Activated B cell treated with CpG ODN at 0.5 μM for 24 hours (primary cell): ENCODE measurements around the gene SLC25A4. TPM values are rescaled to one million over a fixed set of nuclear protein-coding genes. Genes with fewer than 3 reads are reported as not detected.

ENCODE experiments used
- ATAC-seq: fragments of 200-7000 bp; cut with Tn5 transposase; one replicate; pipeline ENCODE4 v1.10.0; 2021; ENCODE audit warnings: low read depth, mild to moderate bottlenecking, moderate library complexity
- CTCF ChIA-PET: fragments of 350-600 bp; sonication (Branson Sonifier 250); formaldehyde crosslinking; loops from one replicate; lab custom pipeline; 2021; ENCODE audit warnings: antibody characterized with exemption; lab: Charles Lee
- POLR2A ChIA-PET: fragments of 350-600 bp; sonication (Branson Sonifier 250); formaldehyde crosslinking; loops from one replicate; lab custom pipeline; 2021; ENCODE audit warnings: antibody characterized with exemption; lab: Charles Lee
- DNase-seq: peaks from one replicate; pipeline ENCODE4 v3.0.0; 2022
- H3K27ac Mint-ChIP-seq: one replicate; pipeline ENCODE4 v1.8.0; 2020; ENCODE audit warnings: mixed read lengths
- H3K27me3 Mint-ChIP-seq: one replicate; pipeline ENCODE4 v1.8.0; 2021; ENCODE audit warnings: mixed read lengths
- H3K36me3 Mint-ChIP-seq: one replicate; pipeline ENCODE4 v1.8.0; 2021; ENCODE audit warnings: low read depth, mixed read lengths
- H3K4me1 Mint-ChIP-seq: one replicate; pipeline ENCODE4 v1.8.0; 2021; ENCODE audit warnings: mixed read lengths
- H3K4me3 Mint-ChIP-seq: one replicate; pipeline ENCODE4 v1.8.0; 2020; ENCODE audit warnings: mild to moderate bottlenecking, mixed read lengths
- H3K9me3 Mint-ChIP-seq: one replicate; pipeline ENCODE4 v1.8.0; 2020; ENCODE audit warnings: mixed read lengths
- intact Hi-C: fragments of 100-400 bp; cut with micrococcal nuclease; formaldehyde crosslinking; loops from one replicate; pipeline ENCODE4 v1.15.1; 2024
- total RNA-seq: library from RNA; stranded (reverse); gene quantifications from 2 replicates; pipeline ENCODE4 v1.2.3, GENCODE V29; 2022
- TF ChIP-seq, protein P1 (sequence below): fragments of 200-600 bp; IDR thresholded peaks from one replicate; pipeline ENCODE4 v1.8.0; 2022; ENCODE audit warnings: antibody characterized with exemption, mild to moderate bottlenecking

Gene SLC25A4
- 8.9 and 9.4 TPM in 2 replicates for total RNA-seq

DNA sequence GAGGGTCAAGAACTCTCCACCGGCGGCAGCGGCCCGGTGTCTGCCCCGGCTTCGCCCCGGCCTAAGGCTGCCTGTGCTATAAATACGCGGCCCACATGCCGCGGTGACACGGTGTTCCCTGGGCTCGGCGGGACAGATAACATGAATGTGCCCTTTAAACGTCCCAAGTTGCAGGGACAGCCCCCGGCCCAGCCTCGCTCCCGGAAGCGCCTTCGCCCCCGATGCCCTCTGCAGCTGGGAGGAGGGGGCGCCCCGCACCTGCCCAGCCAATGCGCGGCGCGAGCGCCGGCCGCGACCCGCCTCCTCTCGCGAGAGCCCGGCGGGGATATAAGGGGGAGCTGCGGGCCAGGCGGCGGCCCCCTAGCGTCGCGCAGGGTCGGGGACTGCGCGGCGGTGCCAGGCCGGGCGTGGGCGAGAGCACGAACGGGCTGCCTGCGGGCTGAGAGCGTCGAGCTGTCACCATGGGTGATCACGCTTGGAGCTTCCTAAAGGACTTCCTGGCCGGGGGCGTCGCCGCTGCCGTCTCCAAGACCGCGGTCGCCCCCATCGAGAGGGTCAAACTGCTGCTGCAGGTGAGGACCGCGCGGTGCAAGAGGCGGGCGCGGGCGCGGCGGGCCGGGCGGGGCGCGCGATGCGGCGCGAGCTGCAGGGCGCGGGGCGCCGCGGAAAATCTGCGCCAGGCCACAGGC is at the start of gene SLC25A4:
TSS of gene SLC25A4 (plus strand) at position 355 of the 689 bp plus-strand sequence. CDS start at position 462, 107 bp downstream.
- peaks cover 5% of the 10 kb centered on the region for H3K27me3 Mint-ChIP-seq
- intact Hi-C loops, result loop anchor here (1.0 to 10.0 kb wide), 13 partner anchors 40 to 1699 kb away; partner anchors contain the start of genes ACSL1, ANKRD37, CCDC110 and CDKN2AIP
- H3K9me3 Mint-ChIP-seq, result no peaks in the 10 kb centered on the region
- H3K4me1 Mint-ChIP-seq, result peaks cover 13% of the 10 kb centered on the region
- POLR2A ChIA-PET, result interaction anchor here (0.7 to 2.4 kb wide), 15 partner anchors 9 to 1699 kb away, joined by 3 to 13 read pairs (median 4); partner anchors contain the start of genes ANKRD37, CDKN2AIP, CENPU and LRP2BP
- peak; percentile 97 for ATAC-seq
- peak; percentile 92 for DNase-seq
- peak within 1 kb of the TSS; percentile 94 for H3K27ac Mint-ChIP-seq
- CTCF ChIA-PET, result interaction anchor here (0.9 to 1.5 kb wide), 5 partner anchors 9 to 103 kb away, joined by 3 to 9 read pairs (median 3); no protein-coding TSS in a partner anchor
- peaks cover 9% of the 10 kb centered on the region for H3K36me3 Mint-ChIP-seq
- peak within 1 kb of the TSS; percentile 93 for H3K4me3 Mint-ChIP-seq
- TF ChIP-seq, protein P1, sequence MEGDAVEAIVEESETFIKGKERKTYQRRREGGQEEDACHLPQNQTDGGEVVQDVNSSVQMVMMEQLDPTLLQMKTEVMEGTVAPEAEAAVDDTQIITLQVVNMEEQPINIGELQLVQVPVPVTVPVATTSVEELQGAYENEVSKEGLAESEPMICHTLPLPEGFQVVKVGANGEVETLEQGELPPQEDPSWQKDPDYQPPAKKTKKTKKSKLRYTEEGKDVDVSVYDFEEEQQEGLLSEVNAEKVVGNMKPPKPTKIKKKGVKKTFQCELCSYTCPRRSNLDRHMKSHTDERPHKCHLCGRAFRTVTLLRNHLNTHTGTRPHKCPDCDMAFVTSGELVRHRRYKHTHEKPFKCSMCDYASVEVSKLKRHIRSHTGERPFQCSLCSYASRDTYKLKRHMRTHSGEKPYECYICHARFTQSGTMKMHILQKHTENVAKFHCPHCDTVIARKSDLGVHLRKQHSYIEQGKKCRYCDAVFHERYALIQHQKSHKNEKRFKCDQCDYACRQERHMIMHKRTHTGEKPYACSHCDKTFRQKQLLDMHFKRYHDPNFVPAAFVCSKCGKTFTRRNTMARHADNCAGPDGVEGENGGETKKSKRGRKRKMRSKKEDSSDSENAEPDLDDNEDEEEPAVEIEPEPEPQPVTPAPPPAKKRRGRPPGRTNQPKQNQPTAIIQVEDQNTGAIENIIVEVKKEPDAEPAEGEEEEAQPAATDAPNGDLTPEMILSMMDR, result no peak

DNA sequence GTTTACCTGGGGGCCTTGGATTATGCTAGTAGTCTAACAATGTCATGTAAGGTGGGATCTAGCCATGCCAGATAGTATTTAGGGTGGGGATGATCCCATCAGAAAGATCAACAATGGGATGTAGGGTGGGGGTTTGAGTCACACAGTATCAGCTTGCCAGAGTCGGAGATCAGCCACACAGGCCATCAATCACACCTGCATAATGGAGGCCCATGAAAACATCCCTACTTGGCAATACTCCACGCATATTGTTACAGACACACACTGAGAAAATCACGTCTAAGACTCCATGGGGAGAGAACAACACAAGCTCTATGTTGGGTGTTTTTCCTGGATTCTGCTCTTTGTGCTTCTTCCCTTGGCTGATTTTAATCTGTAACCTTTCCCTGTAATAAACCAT is 49.5 kb upstream of the SLC25A4 start:
- ChIA-PET CTCF (no interaction called here), POLR2A (no interaction called here)
- H3K9me3 Mint-ChIP-seq, result no peaks in the 10 kb centered on the region
- no peak overlapping the region for H3K4me3 Mint-ChIP-seq
- no peak overlapping the region for H3K27ac Mint-ChIP-seq
- no peak for DNase-seq
- intact Hi-C loops, result no loop called here
- H3K4me1 Mint-ChIP-seq, result no peaks in the 10 kb centered on the region
- peaks cover 22% of the 10 kb centered on the region for H3K27me3 Mint-ChIP-seq
- ATAC-seq, result no peak
- TF ChIP-seq, protein P1, result no peak
- H3K36me3 Mint-ChIP-seq, result no peaks in the 10 kb centered on the region

DNA sequence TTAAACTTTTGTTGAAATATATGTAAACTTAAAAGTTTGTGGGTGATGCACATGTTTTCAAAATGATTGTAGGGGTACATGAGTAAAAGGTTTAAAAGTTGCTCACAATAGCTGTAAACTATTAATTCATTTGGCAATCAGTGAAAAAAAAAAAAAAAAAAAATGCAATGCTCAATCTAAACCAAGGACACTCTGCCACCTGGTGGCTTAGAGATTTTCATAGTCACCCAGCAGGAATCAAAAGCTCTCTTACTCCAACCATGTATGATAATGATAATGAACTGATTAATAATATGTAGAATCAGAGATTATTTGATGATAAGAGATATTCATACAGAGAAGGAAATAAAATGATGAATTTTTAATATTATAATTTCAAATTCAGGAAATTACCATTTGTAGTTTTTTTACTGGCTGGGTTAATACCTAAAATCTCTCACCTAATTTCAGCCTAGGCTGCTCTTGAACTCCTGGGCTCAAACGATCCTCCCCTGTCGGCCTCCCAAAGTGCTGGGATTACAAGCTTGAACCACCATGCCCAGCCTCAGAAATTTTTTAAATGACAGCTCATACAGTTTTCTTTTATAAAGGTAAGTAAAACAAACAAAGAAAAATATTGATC is 46.9 kb upstream of the SLC25A4 start:
- CTCF ChIA-PET, result interaction anchor here (0.7 to 2.4 kb wide), 8 partner anchors 11 to 1410 kb away, joined by 3 to 13 read pairs (median 4); partner anchors contain the start of gene CENPU
- no peak for DNase-seq
- intact Hi-C loops, result loop anchor here (1.0 to 5.0 kb wide), 4 partner anchors 55 to 1624 kb away; no protein-coding TSS in a partner anchor

DNA sequence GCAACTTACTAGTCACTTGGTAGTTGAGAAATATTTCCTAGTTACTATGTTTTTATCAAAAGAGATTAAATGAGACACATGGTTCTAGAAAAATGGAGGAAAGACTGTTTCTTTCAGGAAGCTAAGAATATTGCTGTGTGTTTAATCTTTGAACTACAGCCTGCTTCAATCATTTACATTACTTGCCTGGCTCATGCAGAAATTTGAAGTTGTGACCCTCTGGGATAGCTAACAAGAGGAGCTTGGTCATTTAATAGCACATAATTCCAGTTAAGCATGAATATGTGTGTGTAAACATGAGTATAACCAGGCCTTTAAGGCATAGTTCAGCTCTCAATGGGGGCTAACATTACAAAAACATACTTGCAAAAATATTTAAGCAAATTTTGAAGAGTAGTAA is 44.6 kb upstream of the SLC25A4 start:
- no peak overlapping the region for H3K27ac Mint-ChIP-seq
- peaks cover 22% of the 10 kb centered on the region for H3K27me3 Mint-ChIP-seq
- no peak overlapping the region for H3K4me3 Mint-ChIP-seq
- no peak for ATAC-seq
- ChIA-PET POLR2A (no interaction called here), CTCF (interaction anchor here (1.4 kb wide), 1 partner anchor 59 kb away, joined by 3 read pairs; no protein-coding TSS in a partner anchor)
- TF ChIP-seq, protein P1, result no peak
- H3K4me1 Mint-ChIP-seq, result no peaks in the 10 kb centered on the region
- H3K9me3 Mint-ChIP-seq, result no peaks in the 10 kb centered on the region
- no peak for DNase-seq
- H3K36me3 Mint-ChIP-seq, result no peaks in the 10 kb centered on the region
- intact Hi-C loops, result loop anchor here (5.0 kb wide), 1 partner anchor 1626 kb away; no protein-coding TSS in a partner anchor

More for the DNA sequence above, 46.9 kb upstream of the SLC25A4 start:
- H3K4me3 Mint-ChIP-seq, result no peak overlapping the region
- H3K9me3 Mint-ChIP-seq, result no peaks in the 10 kb centered on the region
- H3K27ac Mint-ChIP-seq, result no peak overlapping the region
- H3K4me1 Mint-ChIP-seq, result no peaks in the 10 kb centered on the region
- no peaks in the 10 kb centered on the region for H3K36me3 Mint-ChIP-seq
- peaks cover 18% of the 10 kb centered on the region for H3K27me3 Mint-ChIP-seq
- TF ChIP-seq, protein P1, result no peak
- POLR2A ChIA-PET, result interaction anchor here (0.6 kb wide), 2 partner anchors 447 to 685 kb away, joined by 4 to 7 read pairs; partner anchors contain the start of genes CASP3 and PRIMPOL
- no peak for ATAC-seq
